Measurements from ENCODE around the gene SURF2.
"Not testable (repeated sequence)": the region's sequence is repeated elsewhere in the genome, so short reads cannot be mapped to it uniquely, and the experiment has no call there.

Gene SURF2

GRCh38 chr9:133356391-133357091 lies at the start of gene SURF2, which contains the start of gene SURF1:
Gene SURF2, plus strand, starts transcription at chr9:133356550. Its CDS starts 43 bp downstream, at chr9:133356593.
Gene SURF1, minus strand, starts transcription at chr9:133356487. Its CDS starts 34 bp downstream, at chr9:133356453.
- peak within 1 kb of the TSS; percentile 82 for H3K4me3 ChIP-seq (ENCODE audit: low read length)

GRCh38 chr9:133307301-133307700 lies 49.0 kb upstream of the SURF2 start:
- H3K4me3 ChIP-seq (ENCODE audit: low read length): no peak overlapping the region
- TF ChIP-seq ZNF274 (IDR thresholded peaks at IDR 0.05; ENCODE audit: low read depth, low read length): no peak

More at GRCh38 chr9:133356391-133357091, at the start of gene SURF2, which contains the start of gene SURF1:
- TF ChIP-seq ZNF274 (IDR thresholded peaks at IDR 0.05; ENCODE audit: low read depth, low read length): no peak

DNA sequence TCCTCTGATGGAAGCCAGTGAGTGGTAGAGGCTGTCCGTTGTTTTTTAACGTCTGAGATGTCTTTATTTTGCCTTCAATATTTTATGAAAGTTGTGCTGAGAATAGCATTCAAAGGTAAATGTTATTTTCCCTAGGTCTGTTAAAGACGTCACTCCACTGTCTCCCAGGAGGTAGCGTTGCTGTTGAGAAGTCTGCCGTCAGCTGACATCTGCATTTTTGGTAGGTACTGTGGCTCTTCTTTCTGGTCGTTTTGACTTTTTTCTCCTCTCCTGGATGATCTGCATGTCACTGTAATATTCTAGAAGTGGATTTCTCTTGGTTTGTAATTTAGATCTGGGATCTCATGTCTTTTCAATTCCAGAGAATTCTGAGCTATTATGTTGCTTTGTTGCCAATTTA lies 46.7 kb upstream of the SURF2 start:
- H3K4me3 ChIP-seq (ENCODE audit: low read length): no peak overlapping the region
- TF ChIP-seq ZNF274 (IDR thresholded peaks at IDR 0.05; ENCODE audit: low read depth, low read length): no peak

DNA sequence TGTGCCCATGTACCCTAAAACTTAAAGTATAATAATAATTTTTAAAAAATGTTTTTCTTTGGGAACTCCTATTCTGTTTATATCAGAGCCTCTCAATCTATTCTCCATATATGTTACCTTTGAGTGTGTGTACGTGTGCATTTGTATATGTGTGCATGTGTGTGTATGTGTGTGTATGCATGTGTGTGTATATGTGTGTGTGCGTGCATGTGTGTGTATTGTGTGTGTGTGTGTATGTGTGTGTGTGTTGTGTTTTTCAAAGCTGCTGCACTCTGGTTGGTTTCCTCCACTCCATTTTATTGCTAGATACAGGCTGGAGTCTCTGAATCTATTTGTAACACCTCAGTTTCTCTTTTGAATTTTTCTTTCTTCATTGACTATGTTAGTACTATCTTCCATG lies 40.4 kb upstream of the SURF2 start:
- no peak overlapping the region for H3K4me3 ChIP-seq (ENCODE audit: low read length)
- no peak for TF ChIP-seq ZNF274 (IDR thresholded peaks at IDR 0.05; ENCODE audit: low read depth, low read length)

DNA sequence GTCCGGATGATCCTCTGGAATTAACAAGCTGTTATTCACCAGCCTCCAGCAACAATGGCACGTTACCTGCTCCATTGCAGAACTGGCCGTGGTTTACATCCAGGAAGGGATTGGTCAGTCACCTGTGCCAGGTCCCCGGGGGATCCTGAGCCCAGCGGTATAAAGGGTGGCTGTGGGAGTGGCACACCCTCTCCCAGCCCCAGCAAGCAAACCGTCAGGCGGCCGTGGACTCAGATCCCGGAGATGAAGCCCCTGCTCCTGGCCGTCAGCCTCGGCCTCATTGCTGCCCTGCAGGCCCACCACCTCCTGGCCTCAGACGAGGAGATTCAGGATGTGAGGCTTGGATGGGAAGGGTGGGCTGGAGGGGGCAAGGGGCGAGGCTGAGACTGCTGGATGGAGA lies 38.8 kb upstream of the SURF2 start:
- H3K4me3 ChIP-seq (ENCODE audit: low read length): not testable (repeated sequence)

DNA sequence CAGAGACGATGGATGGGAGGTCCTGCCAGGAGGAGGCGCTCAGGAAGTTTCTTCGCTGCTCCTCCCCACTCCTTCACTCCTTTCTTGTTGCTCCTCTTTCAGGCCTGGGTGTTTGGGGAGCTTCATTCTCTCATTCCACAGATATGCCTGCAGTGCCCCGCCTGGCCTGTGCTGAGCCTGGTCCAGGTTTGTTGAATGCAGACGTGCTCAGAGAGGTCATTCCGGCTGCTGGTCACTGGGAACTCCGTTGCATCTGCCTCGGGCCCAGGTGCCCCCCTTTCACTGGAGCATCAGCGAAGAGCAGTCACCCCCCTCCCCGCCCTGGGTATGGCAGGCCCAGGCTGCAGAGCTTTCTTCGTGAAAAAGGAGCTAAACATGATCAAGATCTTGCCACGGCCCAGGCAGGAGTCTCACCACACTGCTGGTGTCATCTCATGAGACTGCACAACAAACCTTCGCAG lies 35.9 kb upstream of the SURF2 start:
- H3K4me3 ChIP-seq (ENCODE audit: low read length): no peak overlapping the region
- TF ChIP-seq ZNF274 (IDR thresholded peaks at IDR 0.05; ENCODE audit: low read depth, low read length): no peak

DNA sequence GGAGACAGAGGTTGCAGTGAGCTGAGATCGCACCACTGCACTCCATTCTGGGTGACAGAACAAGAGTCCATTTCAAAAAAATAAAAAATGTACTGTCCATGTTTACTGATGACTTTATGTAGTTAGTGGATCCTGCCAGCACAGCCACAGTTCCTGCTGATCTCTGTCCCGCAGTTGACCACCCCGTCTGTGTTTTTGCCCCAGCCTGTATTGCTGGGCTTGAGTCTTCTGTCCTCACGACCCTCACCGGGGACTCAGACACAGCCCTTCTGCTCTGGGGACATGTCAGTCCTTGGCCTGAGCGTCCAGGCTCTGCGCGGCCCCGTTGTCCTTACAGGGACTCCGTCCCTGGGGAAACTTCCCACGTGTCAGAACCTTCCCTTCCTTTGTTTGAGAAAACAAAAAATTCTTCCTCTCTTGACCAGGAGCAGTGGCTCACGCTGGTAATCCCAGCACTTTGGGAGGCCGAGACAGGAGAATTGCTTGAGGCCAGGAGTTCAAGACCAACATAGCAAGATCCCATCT lies 34.9 kb upstream of the SURF2 start:
- no peak overlapping the region for H3K4me3 ChIP-seq (ENCODE audit: low read length)
- TF ChIP-seq ZNF274 (IDR thresholded peaks at IDR 0.05; ENCODE audit: low read depth, low read length): no peak

GRCh38 chr9:133322701-133323100 lies 33.6 kb upstream of the SURF2 start:
- no peak for TF ChIP-seq ZNF274 (IDR thresholded peaks at IDR 0.05; ENCODE audit: low read depth, low read length)

GRCh38 chr9:133323211-133323610 lies 33.1 kb upstream of the SURF2 start:
- no peak overlapping the region for H3K4me3 ChIP-seq (ENCODE audit: low read length)
- TF ChIP-seq ZNF274 (IDR thresholded peaks at IDR 0.05; ENCODE audit: low read depth, low read length): no peak

More at GRCh38 chr9:133322701-133323100, 33.6 kb upstream of the SURF2 start:
- H3K4me3 ChIP-seq (ENCODE audit: low read length): no peak overlapping the region

GRCh38 chr9:133323991-133324703 lies 32.2 kb upstream of the SURF2 start:
- no peak for TF ChIP-seq ZNF274 (IDR thresholded peaks at IDR 0.05; ENCODE audit: low read depth, low read length)
- no peak overlapping the region for H3K4me3 ChIP-seq (ENCODE audit: low read length)

GRCh38 chr9:133327021-133327420 lies 29.3 kb upstream of the SURF2 start:
- not testable (repeated sequence) for H3K4me3 ChIP-seq (ENCODE audit: low read length)

GRCh38 chr9:133327834-133328484 lies 28.4 kb upstream of the SURF2 start:
- no peak for TF ChIP-seq ZNF274 (IDR thresholded peaks at IDR 0.05; ENCODE audit: low read depth, low read length)
- H3K4me3 ChIP-seq (ENCODE audit: low read length): no peak overlapping the region

- not testable (repeated sequence) for H3K4me3 ChIP-seq (ENCODE audit: low read length)
Observed at GRCh38 chr9:133329306-133330156, 26.8 kb upstream of the SURF2 start.

DNA sequence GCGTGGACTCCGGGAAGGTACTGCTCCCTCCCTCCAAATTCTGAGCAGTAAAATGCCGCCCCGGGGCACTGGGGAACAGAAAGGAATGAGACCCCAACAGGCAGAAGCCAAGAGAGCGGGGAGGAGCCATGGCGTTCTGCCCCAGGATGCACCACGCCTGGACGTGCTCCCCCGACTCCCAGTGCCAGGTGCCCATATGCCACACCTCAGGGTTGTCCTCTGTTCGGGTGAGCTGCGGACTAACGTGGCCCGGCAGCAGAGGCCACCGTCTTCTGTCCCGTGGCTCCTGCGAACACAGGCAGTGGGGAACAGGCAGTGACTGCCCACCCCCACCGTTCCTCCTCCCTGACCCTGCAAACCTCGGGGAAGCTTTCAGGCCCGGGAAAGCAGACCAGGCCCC lies 25.1 kb upstream of the SURF2 start:
- TF ChIP-seq ZNF274 (IDR thresholded peaks at IDR 0.05; ENCODE audit: low read depth, low read length): no peak
- no peak overlapping the region for H3K4me3 ChIP-seq (ENCODE audit: low read length)
